ENCODE data around the gene CARS2.

DNA sequence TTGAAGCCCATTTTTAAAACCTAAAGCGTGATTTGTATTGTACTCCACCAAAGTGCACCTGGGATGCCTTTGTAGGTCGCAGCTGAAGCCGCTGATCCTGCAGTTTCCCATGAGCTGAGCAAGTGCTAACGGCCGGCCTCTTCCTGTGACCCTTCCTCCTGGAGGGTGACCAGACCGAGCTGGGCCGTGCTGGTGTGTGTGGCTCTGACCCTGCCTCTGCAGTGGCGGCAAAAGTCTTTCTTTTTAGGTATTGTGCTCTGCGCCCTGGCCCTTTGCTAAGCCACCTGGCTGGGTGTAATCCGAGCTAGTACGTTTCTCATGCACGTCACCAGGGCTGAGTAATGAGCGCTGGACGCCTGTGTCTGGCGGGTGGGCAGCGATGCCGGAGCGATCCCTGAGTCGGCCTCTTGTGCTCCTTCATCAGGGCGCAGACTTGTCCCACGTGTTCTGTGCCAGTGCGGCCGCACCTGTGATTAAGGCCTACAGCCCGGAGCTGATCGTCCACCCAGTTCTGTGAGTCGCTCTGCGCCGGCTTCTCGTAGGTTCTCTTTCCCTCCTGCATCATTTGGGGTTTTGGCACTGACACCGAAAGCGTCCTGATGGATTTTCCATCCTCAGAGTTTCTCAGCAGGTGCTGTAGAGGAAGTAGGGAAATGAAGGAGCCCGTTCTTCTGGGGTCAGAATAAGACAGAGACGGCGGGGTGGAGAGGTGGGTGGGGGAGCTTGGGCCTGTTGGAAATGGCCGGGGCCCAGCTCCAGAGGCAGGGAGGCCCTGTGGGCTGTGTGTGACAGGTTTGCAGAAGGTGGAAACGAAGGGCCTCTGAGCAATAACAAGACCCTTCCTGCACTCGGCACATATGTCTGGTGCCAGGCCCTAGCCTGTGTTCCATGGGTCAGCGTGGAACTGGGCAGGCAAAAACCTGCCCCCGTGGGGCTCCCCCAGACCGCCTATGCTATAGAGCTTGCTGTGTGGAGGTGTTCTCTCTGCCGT, 80.9 kb downstream of the CARS2 start:
- TF ChIP-seq, protein P1, sequence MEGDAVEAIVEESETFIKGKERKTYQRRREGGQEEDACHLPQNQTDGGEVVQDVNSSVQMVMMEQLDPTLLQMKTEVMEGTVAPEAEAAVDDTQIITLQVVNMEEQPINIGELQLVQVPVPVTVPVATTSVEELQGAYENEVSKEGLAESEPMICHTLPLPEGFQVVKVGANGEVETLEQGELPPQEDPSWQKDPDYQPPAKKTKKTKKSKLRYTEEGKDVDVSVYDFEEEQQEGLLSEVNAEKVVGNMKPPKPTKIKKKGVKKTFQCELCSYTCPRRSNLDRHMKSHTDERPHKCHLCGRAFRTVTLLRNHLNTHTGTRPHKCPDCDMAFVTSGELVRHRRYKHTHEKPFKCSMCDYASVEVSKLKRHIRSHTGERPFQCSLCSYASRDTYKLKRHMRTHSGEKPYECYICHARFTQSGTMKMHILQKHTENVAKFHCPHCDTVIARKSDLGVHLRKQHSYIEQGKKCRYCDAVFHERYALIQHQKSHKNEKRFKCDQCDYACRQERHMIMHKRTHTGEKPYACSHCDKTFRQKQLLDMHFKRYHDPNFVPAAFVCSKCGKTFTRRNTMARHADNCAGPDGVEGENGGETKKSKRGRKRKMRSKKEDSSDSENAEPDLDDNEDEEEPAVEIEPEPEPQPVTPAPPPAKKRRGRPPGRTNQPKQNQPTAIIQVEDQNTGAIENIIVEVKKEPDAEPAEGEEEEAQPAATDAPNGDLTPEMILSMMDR (IDR thresholded peaks at IDR 0.05; ENCODE audit: insufficient read depth, low read length, poor library complexity, severe bottlenecking), result no peak
- no peak for TF ChIP-seq EZH2phosphoT487 (conservative IDR thresholded peaks at IDR 0.05; ENCODE audit: low read length)
